IPS DF 19.7 (cell line): ENCODE results near the gene TEX52.
"Not testable (repeated sequence)": the region's sequence is repeated elsewhere in the genome, so short reads cannot be mapped to it uniquely, and the experiment has no call there.

ENCODE experiments used
- DNase-seq: peaks from one replicate; pipeline ENCODE4 v3.0.0-alpha.2; 2013; ENCODE audit warnings: low read depth, low spot score

The TEX52 gene

GRCh38 chr12:2864198-2864597 is 7.4 kb upstream of the TEX52 start:
- no peak for DNase-seq

GRCh38 chr12:2863402-2863801 is 6.6 kb upstream of the TEX52 start:
- not testable (repeated sequence) for DNase-seq

- no peak for DNase-seq
These were observed 6.0 kb upstream of the TEX52 start for GRCh38 chr12:2862876-2863275.

GRCh38 chr12:2860170-2860569 is 3.3 kb upstream of the TEX52 start:
- no peak for DNase-seq

- DNase-seq, result no peak
These were observed 2.1 kb upstream of the TEX52 start for GRCh38 chr12:2858944-2859421.

DNA sequence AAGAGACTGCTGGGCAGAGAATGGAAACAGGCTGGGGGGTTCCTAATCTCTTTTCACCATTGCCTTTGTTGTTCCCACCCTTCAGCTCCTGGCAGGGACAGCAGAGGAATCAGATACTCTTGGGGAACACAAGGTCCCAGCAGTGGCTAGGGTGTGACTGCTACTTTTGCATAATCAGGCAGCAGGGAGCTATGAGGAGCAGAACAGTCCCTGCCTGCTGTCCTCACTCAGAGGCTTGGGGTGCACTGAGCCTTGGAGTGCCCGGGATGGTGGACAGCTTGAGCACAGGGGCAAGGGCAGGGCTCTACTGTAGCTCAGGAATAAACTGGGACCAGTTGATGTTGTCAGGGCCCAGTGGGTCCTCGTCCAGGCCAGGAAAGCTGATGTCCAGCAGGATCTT is 1.5 kb upstream of the TEX52 start:
- no peak for DNase-seq

GRCh38 chr12:2857576-2857975 is 737 bp upstream of the TEX52 start:
- DNase-seq, result no peak

- DNase-seq, result no peak
These were observed 788 bp downstream of the TEX52 start for GRCh38 chr12:2856051-2856450.

DNA sequence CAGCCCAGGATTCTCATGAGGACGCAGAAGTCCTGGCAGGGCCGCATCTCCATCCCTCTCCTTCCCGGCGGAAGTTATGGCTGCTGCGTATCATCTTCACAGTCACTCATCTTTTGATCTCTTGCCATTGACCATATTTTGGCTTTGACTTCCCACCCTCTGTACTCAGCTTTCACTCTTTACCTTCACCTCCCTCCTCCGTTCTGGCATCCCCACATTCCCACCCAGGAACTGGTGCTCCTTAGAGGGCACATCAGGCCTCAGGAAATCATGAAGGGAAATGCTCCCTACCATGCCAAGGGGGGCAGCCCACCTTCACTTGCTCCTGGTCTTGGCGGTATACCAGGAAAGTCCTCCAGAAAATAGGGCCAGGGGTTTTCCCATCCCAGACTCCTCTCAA is 1.3 kb downstream of the TEX52 start:
- no peak for DNase-seq

- DNase-seq, result no peak
These were observed 2.0 kb downstream of the TEX52 start for GRCh38 chr12:2854669-2855453.

GRCh38 chr12:2853626-2854025 is 3.2 kb downstream of the TEX52 start:
- peak; percentile 60 for DNase-seq

DNA sequence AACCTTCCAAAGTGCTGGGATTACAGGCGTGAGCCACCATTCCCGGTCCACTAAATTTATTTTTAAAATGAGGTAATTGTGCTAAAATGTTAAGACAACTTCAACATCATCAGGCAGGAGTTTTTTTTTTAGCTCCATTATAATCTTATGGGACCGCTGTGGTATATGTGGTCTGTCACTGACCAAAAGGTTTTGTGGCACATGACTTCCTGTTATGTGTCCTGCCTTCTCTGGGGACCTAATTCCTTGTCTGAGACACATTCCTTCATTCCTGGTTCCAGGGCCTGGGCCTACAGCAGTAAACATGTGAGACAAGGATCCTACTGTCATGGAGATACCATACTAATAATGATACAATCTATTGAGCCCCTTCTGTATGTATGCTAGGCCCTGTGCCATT is 4.9 kb downstream of the TEX52 start:
- DNase-seq, result no peak

DNA sequence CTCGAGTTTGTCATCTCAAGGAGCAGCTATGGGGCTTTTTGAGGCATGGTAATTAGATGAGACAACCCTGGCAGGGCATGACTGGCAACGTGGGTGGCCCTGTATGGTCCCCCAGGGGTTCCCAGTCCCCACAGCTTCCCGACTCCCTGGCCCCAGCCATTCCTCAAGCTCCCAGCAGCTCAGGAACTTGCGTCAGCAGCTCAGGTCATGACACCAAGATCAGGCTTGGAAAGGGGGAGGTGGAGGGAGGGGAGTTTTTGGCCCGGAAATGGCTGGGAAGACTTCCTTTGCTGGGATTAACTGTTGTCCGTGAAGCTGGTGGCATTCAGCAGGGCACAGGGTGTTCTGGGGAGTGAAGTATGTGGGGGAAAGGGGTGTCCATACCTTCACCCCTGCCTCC is 11.6 kb downstream of the TEX52 start:
- no peak for DNase-seq

DNA sequence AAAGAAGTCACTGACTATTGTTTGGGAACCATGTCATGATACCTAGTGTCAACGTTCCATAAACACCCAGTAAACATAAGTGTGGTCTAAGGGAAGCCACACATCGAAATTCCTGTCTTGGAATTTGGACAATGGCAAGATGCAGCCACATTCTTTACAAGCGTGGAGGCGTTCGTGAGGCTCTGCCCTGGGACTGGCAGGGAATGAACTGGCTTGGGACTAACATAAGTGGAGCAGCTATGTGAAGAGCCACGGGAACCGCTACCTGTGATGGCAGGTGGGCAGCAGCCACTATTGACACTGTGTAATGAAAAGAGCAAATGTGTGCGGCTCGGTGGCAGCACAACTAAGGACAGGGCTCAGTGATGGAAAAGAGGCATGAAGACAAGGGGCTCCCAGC is 12.1 kb downstream of the TEX52 start:
- DNase-seq, result no peak

DNA sequence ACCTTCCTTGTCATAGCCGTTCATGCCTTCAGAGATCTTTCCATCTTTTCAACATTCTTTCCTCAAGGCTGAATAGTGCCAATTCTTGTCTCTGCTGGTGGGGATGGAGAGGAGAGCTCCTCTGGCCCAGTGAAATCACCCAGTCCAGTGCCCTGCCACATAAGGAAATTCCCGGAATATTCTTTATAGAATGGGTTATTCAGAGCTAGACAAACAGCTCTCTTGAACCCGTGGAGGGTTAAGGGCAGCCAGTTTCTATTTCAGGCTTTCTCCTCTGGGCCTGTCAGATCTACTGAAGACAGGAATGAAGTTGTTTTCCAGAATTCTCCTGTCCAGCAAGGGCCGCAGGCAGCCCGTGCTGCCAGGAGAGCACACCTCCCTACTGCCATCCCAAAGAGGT is 13.9 kb downstream of the TEX52 start:
- no peak for DNase-seq

GRCh38 chr12:2841056-2841650 is 15.7 kb downstream of the TEX52 start:
- no peak for DNase-seq

- DNase-seq, result no peak
These were observed 20.3 kb downstream of the TEX52 start for GRCh38 chr12:2836574-2836973.

DNA sequence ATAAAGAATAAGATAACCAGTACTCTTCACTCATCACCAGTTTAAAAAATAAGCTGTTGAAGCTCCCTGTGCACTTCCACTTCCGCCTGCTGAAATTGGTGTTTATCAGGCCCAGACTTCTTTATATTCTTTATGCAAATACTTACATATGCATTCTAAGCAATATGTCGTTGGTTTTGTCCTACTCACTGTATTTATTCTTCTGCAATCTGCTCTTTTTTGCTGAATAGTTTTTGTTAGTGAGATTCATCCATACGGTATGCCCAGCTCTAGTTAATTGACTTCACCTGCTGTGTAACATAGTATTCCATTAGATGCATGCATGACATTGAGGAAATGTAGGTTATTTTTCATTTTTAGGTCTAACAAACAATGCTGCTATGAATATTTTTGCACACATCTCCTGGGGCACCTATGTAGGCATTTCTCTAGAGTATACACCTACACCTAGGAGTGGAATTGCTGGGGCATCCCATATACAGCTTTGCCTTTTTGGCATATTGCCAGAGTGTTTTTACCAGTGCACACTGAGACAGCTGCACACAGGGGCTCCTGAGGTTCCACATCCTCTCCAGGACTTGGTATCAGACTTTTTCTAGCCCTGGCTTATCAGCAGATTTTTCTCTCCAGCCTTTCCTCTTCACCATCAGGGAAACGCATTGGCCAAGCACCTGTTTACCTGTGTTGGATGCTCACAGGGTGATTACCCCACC is 21.0 kb downstream of the TEX52 start:
- DNase-seq, result no peak

- no peak for DNase-seq
These were observed 22.0 kb downstream of the TEX52 start, which contains the start of gene NRIP2 for GRCh38 chr12:2834581-2835491. TSS of gene NRIP2 (minus strand) at chr12:2835035. CDS start at chr12:2834983, 52 bp downstream.

DNA sequence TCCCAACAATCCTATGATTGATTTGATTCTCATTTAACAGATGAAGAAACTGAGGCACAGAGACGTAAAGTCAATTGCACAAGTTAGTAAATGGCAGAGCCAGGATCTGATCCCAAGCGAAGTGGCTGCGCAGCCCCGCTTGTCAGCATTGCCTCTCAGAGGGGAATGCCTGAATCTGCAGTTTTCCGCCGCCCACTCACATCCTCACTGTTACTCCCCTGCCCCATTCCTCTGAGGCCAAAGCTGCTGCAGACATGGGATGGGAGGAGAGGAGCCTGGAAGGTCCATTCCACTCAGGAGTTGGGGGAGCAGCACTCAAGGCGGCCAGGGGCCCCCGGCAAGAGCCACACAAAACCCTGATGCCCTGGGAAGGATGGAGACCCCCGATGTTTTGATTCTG is 23.0 kb downstream of the TEX52 start:
- DNase-seq, result no peak

DNA sequence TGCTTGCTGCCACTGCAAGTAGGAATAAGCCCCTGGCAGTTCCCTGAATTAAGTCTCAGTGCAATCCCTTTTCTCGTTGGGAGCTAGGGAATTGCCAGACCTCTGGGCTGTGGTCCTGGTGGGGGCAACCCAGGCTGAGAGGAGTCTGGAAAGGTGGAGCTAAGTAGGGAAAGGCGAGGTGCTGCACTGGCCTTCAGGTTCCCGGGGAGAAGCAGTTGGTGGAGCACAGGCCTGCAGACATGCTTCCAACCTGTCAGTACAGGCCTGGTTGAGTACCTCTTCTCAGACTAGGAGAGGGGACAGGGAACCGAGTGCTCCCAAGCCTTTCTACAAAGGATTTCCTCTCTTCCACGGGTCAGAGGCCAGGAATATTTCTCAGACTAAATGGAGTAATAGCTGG is 23.5 kb downstream of the TEX52 start:
- DNase-seq, result no peak
